Progenitor cell of endocrine pancreas (in vitro differentiated cells): ENCODE data around the gene NOLC1. TPM values are rescaled to one million over a fixed set of nuclear protein-coding genes. Genes with fewer than 3 reads are reported as not detected.
"Not testable (repeated sequence)": the region's sequence is repeated elsewhere in the genome, so short reads cannot be mapped to it uniquely, and the experiment has no call there.

ENCODE experiments used
- DNase-seq: peaks from one replicate; pipeline ENCODE4 v3.0.0; 2021; ENCODE audit warnings: low spot score; ENCODE audit not compliant: unreplicated experiment
- H3K27ac Mint-ChIP-seq: 2 replicates; pipeline ENCODE4 v1.8.0; 2021; ENCODE audit warnings: mild to moderate bottlenecking, moderate library complexity, mixed read lengths
- H3K27me3 Mint-ChIP-seq: 2 replicates; pipeline ENCODE4 v1.8.0; 2021; ENCODE audit warnings: mixed read lengths
- H3K36me3 Mint-ChIP-seq: 2 replicates; pipeline ENCODE4 v1.8.0; 2022; ENCODE audit warnings: mixed read lengths; ENCODE audit not compliant: insufficient read depth
- H3K4me1 Mint-ChIP-seq: 2 replicates; pipeline ENCODE4 v1.8.0; 2021; ENCODE audit warnings: low read depth, mixed read lengths
- H3K4me3 Mint-ChIP-seq: 2 replicates; pipeline ENCODE4 v1.8.0; 2021; ENCODE audit warnings: low read depth, mild to moderate bottlenecking, moderate library complexity, mixed read lengths
- H3K9me3 Mint-ChIP-seq: 2 replicates; pipeline ENCODE4 v1.8.0; 2021; ENCODE audit warnings: low read depth, mixed read lengths
- total RNA-seq: library from RNA; stranded (reverse); gene quantifications from 2 replicates; pipeline ENCODE4 v1.2.1, GENCODE V29; 2021
- TF ChIP-seq, protein P1 (sequence below): fragments of 200-600 bp; sonication (generic); IDR thresholded peaks from one replicate; pipeline ENCODE4 v1.5.0; 2021; ENCODE audit warnings: antibody characterized with exemption, mild to moderate bottlenecking; ENCODE audit not compliant: unreplicated experiment

The NOLC1 gene
- total RNA-seq, 1 donor from 2014 or later, result 64.7 TPM

DNA sequence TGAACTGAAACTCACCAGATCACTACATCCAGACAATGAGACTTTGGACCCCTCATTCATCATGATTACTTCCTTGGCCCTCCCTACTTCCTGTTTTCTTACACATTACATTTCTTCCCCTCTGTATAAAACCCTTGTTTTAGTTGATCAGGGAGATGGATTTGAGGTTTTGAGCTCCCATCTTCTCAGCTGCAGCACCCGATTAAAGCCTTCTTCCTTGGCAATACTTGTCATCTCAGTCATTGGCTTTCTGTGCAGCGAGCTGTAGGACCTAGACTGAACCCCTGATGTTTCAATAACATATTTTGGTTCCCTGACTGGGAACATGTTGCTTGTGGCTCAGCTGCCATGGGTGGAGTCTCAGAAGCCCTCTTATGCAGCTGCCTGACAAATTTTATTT lies 33.1 kb downstream of the NOLC1 start:
- no peaks in the 10 kb centered on the region for H3K4me1 Mint-ChIP-seq
- no peaks in the 10 kb centered on the region for H3K27me3 Mint-ChIP-seq
- DNase-seq, result no peak
- no peak overlapping the region for H3K4me3 Mint-ChIP-seq
- no peak overlapping the region for H3K27ac Mint-ChIP-seq
- peaks cover 16% of the 10 kb centered on the region for H3K9me3 Mint-ChIP-seq
- TF ChIP-seq, protein P1, sequence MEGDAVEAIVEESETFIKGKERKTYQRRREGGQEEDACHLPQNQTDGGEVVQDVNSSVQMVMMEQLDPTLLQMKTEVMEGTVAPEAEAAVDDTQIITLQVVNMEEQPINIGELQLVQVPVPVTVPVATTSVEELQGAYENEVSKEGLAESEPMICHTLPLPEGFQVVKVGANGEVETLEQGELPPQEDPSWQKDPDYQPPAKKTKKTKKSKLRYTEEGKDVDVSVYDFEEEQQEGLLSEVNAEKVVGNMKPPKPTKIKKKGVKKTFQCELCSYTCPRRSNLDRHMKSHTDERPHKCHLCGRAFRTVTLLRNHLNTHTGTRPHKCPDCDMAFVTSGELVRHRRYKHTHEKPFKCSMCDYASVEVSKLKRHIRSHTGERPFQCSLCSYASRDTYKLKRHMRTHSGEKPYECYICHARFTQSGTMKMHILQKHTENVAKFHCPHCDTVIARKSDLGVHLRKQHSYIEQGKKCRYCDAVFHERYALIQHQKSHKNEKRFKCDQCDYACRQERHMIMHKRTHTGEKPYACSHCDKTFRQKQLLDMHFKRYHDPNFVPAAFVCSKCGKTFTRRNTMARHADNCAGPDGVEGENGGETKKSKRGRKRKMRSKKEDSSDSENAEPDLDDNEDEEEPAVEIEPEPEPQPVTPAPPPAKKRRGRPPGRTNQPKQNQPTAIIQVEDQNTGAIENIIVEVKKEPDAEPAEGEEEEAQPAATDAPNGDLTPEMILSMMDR, result no peak
- no peaks in the 10 kb centered on the region for H3K36me3 Mint-ChIP-seq

DNA sequence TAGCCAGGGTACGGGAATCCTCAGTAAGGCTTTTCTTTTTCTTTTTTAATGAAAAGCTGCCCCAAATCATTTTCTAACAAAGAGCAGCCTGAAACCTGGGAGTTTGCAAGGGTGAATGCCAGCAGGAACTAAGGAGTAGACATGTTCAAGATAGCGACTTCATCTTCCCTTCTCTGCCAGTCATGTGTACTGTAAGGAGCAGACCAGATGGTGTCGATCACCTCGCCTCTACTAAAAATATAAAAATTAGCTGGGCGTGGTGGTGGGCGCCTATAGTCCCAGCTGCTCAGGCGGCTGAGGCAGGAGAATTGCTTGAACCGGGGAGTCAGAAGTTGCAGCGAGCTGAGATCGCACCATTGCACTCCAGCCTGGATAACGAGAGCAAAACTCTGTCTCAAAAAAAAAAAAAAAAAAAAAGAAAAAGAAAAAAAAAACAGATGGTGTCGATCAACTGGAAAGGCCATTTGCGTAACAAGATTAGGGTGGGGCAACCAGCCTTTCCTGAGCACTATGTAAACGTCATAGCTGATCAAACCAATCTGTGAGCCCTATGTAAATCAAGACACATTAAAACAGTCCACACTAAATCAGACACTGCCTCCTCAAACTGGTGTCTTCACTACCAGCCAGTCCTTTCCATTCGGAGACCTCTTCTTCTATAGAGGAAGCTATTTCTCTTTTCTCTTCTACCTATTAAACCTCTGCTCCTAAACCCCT lies 33.8 kb downstream of the NOLC1 start:
- H3K4me1 Mint-ChIP-seq, result no peaks in the 10 kb centered on the region
- H3K4me3 Mint-ChIP-seq, result no peak overlapping the region
- H3K27me3 Mint-ChIP-seq, result no peaks in the 10 kb centered on the region
- DNase-seq, result no peak
- H3K36me3 Mint-ChIP-seq, result no peaks in the 10 kb centered on the region
- peaks cover 16% of the 10 kb centered on the region for H3K9me3 Mint-ChIP-seq
- H3K27ac Mint-ChIP-seq, result no peak overlapping the region
- TF ChIP-seq, protein P1, result no peak

DNA sequence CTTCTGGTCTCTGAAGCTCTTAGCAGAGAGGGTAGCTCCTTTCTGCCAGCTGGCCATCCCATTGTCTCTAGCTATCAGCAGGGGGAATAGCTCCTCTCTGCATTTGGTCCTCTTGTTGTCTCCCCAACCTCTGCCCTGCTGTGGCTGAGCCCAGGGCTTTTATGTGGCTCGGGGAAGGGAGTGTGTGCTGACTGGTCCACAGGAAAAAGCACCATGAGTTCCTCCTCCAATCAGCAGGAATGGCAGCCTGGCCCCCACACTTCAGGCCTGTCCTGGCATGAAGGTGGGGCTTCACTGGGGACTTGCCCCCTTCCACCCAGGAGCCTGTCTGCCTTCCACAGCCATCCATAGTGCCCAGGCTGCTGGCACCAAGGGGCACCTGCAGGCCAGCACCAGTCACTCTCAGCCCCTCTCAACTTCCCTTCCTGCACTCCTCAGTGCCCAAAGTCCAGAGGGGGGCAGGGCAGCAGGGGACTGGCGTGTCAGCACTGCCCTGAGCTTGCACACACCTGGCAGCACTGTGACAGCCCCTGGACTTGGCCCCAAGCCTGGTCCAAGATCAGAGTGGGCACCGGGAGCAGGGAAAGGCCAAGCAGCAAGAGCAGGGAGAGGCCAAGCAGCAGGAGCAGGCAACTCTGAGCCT lies 36.2 kb downstream of the NOLC1 start:
- peaks cover 26% of the 10 kb centered on the region for H3K9me3 Mint-ChIP-seq
- no peaks in the 10 kb centered on the region for H3K36me3 Mint-ChIP-seq
- no peaks in the 10 kb centered on the region for H3K27me3 Mint-ChIP-seq
- DNase-seq, result no peak
- no peak overlapping the region for H3K4me3 Mint-ChIP-seq
- TF ChIP-seq, protein P1, result no peak
- H3K27ac Mint-ChIP-seq, result no peak overlapping the region
- no peaks in the 10 kb centered on the region for H3K4me1 Mint-ChIP-seq

DNA sequence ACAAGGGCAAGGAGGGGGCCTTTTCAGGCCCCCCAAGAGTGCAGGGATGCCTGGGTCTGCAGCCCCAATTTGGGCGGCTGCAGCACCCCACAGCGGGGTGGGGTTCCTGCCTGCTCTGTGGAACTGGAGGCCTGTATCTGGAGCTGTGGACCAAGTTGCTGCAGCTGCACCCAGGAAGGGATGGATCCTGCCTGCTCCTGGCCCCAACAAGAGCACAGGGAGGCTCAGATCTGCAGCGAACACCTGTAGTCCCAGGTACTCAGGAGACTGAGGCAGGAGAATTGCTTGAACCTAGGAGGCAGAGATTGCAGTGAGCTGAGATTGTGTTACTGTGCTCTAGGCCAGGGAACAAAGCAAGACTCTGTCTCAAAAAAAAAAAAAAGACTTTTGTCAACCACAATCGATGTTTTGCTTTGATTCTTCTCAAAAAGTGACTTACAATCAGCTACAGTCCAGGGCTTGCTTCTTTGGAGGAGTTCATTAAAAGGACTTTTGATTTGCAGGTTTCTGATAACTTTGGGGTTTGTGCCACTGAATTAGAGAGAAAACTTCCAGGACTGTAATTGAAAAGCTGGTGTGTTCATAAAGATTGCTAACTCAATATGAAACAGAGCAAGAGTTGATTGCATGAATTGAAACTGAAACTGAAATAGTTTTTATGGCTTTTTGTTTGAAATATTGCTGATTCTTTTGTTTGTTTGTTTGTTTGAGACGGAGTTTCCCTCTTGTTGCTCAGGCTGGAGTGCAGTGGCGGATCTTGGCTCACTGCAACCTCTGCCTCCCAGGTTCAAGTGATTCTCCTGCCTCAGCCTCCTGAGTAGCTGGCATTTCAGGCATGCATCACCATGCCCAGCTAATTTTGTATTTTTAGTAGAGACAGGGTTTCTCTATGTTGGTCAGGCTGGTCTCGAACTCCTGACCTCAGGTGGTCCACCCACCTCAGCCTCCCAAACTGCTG lies 37.0 kb downstream of the NOLC1 start:
- not testable (repeated sequence) for H3K4me3 Mint-ChIP-seq, H3K27ac Mint-ChIP-seq, H3K4me1 Mint-ChIP-seq, DNase-seq, H3K36me3 Mint-ChIP-seq, H3K27me3 Mint-ChIP-seq
- peaks cover 26% of the 10 kb centered on the region for H3K9me3 Mint-ChIP-seq

DNA sequence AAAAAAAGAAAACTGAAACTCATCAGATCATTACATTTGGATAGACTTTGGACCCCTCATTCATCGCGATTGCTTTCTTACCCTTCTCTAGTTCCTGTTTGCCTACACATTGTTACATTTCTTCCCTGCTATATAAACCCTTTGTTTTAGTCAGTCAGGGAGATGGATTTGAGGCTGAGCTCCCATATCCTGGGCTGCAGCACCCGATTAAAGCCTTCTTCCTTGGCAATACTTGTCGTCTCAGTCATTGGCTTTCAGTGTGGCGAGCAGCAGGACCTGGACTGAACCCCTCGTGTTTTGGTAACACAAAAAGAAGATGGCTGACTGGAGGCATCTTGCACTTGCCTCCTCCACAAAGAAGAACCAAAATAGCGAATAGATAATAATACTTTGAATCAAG lies 39.8 kb downstream of the NOLC1 start:
- Mint-ChIP-seq H3K9me3 (peaks cover 10% of the 10 kb centered on the region), H3K4me1 (no peaks in the 10 kb centered on the region), H3K36me3 (no peaks in the 10 kb centered on the region), H3K27ac (no peak overlapping the region), H3K27me3 (no peaks in the 10 kb centered on the region), H3K4me3 (no peak overlapping the region)
- TF ChIP-seq, protein P1, result no peak
- DNase-seq, result no peak
